ENCODE results near the gene TTF2. TPM values are rescaled to one million over a fixed set of nuclear protein-coding genes. Genes with fewer than 3 reads are reported as not detected.
A peak's percentile ranks its signal among the peaks of the same experiment; 100 is the strongest.

Gene TTF2
- total RNA-seq, 2 experiments from 2014 or later: 126 to 127 TPM

- ATAC-seq (no peak), DNase-seq (peak; percentile 12)
- Mint-ChIP-seq H3K27me3 (no peaks in the 10 kb centered on the region), H3K36me3 (ENCODE audit: low read depth) (peaks cover 82% of the 10 kb centered on the region), H3K4me3 (no peak overlapping the region), H3K27ac (peak overlapping the region; percentile 82), H3K4me1 (ENCODE audit: low read depth) (peaks cover 36% of the 10 kb centered on the region), H3K9me3 (no peaks in the 10 kb centered on the region)
- POLR2A ChIA-PET: interaction anchor here (1.1 kb wide), 1 partner anchor 16 kb away, joined by 3 read pairs; the partner anchor contains the start of gene TTF2
- intact Hi-C loops (cut with micrococcal nuclease): no loop called here
- no peak for TF ChIP-seq CTCF (IDR thresholded peaks at IDR 0.05)
- CTCF ChIA-PET: interaction anchor here (1.0 kb wide), 1 partner anchor 12 kb away, joined by 5 read pairs; no protein-coding TSS in a partner anchor
These were observed 16.5 kb downstream of the TTF2 start for GRCh38 chr1:117076648-117077047.

DNA sequence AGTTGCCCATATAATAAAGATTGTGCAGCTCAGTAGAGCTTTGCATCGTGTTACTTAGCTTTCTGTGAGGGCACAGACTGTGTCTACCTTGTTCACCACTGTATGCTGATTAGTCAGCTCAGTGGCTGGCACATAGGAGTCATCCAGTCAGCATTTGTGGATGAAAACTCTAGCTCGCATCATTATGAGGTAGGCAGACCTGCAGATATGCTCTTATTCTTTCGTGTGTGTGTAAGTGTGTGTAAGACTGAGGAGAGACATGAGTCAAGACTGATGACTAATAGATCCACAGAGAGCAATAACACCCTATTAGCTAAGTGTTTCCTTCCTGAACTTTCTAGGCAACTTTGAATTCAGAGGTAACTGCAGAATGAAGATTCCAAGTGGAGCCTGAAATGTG is 17.1 kb downstream of the TTF2 start:
- H3K36me3 Mint-ChIP-seq (ENCODE audit: low read depth): peaks cover 83% of the 10 kb centered on the region
- POLR2A ChIA-PET: interaction anchor here (0.7 to 1.1 kb wide), 4 partner anchors 13 to 313 kb away, joined by 3 read pairs; partner anchors contain the start of gene TTF2
- no peak overlapping the region for H3K4me3 Mint-ChIP-seq
- intact Hi-C loops (cut with micrococcal nuclease): no loop called here
- CTCF ChIA-PET: interaction anchor here (1.0 to 1.3 kb wide), 2 partner anchors 13 to 16 kb away, joined by 5 to 8 read pairs; no protein-coding TSS in a partner anchor
- H3K27ac Mint-ChIP-seq: peak overlapping the region; percentile 76
- H3K27me3 Mint-ChIP-seq: no peaks in the 10 kb centered on the region
- no peaks in the 10 kb centered on the region for H3K9me3 Mint-ChIP-seq
- no peak for TF ChIP-seq CTCF (IDR thresholded peaks at IDR 0.05)
- ATAC-seq: peak; percentile 98
- peaks cover 38% of the 10 kb centered on the region for H3K4me1 Mint-ChIP-seq (ENCODE audit: low read depth)
- DNase-seq: peak; percentile 70

DNA sequence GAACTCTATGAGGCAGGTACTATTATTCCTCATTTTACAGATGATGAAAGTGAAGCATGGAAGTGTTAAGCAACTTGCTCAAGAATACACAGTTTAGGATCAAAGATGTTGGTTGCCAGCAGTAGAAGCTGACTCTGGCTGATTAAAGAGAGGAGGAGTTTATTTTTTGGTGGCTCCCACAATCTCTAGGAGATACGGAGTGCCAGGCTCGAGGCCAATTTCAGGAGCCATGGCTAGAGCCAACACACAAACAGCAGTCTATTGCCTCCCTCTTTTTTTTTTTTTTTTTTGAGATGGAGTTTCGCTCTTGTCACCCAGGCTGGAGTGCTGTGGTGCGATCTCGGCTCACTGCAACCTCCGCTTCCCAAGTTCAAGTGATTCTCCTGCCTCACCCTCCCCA is 19.6 kb downstream of the TTF2 start:
- POLR2A ChIA-PET: interaction anchor here (0.8 to 1.4 kb wide), 2 partner anchors 8 to 13 kb away, joined by 3 to 4 read pairs; no protein-coding TSS in a partner anchor
- no peak for DNase-seq
- Mint-ChIP-seq H3K4me3 (no peak overlapping the region), H3K27me3 (no peaks in the 10 kb centered on the region), H3K27ac (no peak overlapping the region), H3K36me3 (ENCODE audit: low read depth) (peaks cover 87% of the 10 kb centered on the region), H3K9me3 (peaks cover 2% of the 10 kb centered on the region), H3K4me1 (ENCODE audit: low read depth) (peaks cover 54% of the 10 kb centered on the region)
- intact Hi-C loops (cut with micrococcal nuclease): no loop called here
- CTCF ChIA-PET: interaction anchor here (0.6 to 5.6 kb wide), 3 partner anchors 14 to 384 kb away, joined by 3 to 27 read pairs (median 4); no protein-coding TSS in a partner anchor
- ATAC-seq: no peak
- TF ChIP-seq CTCF (IDR thresholded peaks at IDR 0.05): no peak

DNA sequence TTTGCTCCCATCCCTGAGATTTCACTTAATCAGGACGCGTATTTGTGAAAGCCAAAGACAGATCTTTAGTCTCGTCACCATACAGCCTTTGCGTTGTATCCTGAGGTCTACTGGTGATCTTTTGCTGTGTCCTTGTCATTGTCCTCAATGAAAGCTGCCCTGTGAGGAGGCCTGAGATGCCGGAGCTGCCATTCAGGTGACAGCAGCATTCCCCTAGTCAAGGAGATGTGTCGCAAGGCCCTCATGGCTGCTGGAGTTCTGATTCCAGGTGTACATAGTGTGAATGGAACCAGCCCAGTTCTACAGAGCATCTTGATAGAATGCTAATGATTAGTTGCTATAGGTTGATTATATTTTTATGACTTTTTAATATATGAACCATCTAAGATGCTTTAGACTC is 24.1 kb downstream of the TTF2 start:
- peak overlapping the region; percentile 86 for H3K27ac Mint-ChIP-seq
- TF ChIP-seq CTCF (IDR thresholded peaks at IDR 0.05): no peak
- H3K4me3 Mint-ChIP-seq: no peak overlapping the region
- H3K4me1 Mint-ChIP-seq (ENCODE audit: low read depth): peaks cover 23% of the 10 kb centered on the region
- CTCF ChIA-PET: interaction anchor here (1.7 to 2.4 kb wide), 2 partner anchors 10 to 44 kb away, joined by 5 to 9 read pairs; no protein-coding TSS in a partner anchor
- POLR2A ChIA-PET: interaction anchor here (3.1 kb wide), 1 partner anchor 24 kb away, joined by 13 read pairs; the partner anchor contains the start of gene TTF2
- H3K9me3 Mint-ChIP-seq: peaks cover 2% of the 10 kb centered on the region
- no peak for ATAC-seq
- peaks cover 66% of the 10 kb centered on the region for H3K36me3 Mint-ChIP-seq (ENCODE audit: low read depth)
- H3K27me3 Mint-ChIP-seq: no peaks in the 10 kb centered on the region
- DNase-seq: no peak
- intact Hi-C loops (cut with micrococcal nuclease): no loop called here

- POLR2A ChIA-PET: no interaction called here
- no peak overlapping the region for H3K27ac Mint-ChIP-seq
- no peak for TF ChIP-seq CTCF (IDR thresholded peaks at IDR 0.05)
These were observed 27.6 kb downstream of the TTF2 start for GRCh38 chr1:117087686-117088085.

More at GRCh38 chr1:117087686-117088085, 27.6 kb downstream of the TTF2 start:
- ATAC-seq (no peak), DNase-seq (no peak)
- intact Hi-C loops (cut with micrococcal nuclease): no loop called here
- no peak overlapping the region for H3K4me3 Mint-ChIP-seq
- no peaks in the 10 kb centered on the region for H3K9me3 Mint-ChIP-seq
- peaks cover 17% of the 10 kb centered on the region for H3K4me1 Mint-ChIP-seq (ENCODE audit: low read depth)
- H3K27me3 Mint-ChIP-seq: no peaks in the 10 kb centered on the region
- CTCF ChIA-PET: no interaction called here
- peaks cover 67% of the 10 kb centered on the region for H3K36me3 Mint-ChIP-seq (ENCODE audit: low read depth)
